Activated CD8-positive, alpha-beta memory T cell treated with anti-CD3 and anti-CD28 coated beads, Interleukin-2, amount 50 U/mL, for 48 hours (primary cell): ENCODE results near the gene PIBF1.

Experiments
- DNase-seq: peaks from one replicate; pipeline ENCODE4 v3.0.0-alpha.2; 2020

PIBF1 gene

DNA sequence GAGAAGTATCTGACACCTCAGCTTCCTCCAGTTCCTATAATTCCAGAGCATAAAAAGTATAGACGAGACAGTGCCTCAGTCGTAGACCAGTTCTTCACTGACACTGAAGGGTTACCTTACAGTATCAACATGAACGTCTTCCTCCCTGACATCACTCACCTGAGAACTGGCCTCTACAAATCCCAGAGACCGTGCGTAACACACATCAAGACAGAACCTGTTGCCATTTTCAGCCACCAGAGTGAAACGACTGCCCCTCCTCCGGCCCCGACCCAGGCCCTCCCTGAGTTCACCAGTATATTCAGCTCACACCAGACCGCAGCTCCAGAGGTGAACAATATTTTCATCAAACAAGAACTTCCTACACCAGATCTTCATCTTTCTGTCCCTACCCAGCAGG is 279.9 kb downstream of the PIBF1 start:
- no peak for DNase-seq

DNA sequence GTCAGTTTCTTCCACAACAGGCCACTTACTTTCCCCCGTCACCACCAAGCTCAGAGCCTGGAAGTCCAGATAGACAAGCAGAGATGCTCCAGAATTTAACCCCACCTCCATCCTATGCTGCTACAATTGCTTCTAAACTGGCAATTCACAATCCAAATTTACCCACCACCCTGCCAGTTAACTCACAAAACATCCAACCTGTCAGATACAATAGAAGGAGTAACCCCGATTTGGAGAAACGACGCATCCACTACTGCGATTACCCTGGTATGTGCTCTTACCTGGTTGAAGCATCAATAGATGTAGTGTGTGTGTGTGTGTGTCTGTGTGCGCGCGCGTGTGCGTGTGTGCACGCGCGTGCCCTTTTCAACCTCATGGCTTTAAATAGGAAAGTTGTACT is 280.5 kb downstream of the PIBF1 start:
- no peak for DNase-seq

DNA sequence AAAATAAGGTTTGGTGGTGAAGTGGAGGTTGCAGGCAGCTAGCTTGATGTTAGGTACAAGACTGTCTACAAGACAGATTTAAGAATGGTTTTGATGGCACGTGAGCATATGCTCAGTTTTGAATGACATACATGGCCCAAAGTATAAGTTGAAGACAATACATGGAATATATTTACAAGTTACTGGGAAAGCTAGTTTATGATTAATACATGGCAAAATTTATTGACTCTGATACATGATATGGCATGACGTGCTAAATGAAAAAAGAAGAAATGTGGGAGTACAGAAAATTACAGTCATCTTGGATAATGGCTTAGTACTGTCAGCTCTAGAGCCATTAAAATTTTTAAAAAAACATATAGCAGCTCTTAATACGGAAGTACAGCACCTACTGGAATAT is 281.2 kb downstream of the PIBF1 start:
- no peak for DNase-seq

DNA sequence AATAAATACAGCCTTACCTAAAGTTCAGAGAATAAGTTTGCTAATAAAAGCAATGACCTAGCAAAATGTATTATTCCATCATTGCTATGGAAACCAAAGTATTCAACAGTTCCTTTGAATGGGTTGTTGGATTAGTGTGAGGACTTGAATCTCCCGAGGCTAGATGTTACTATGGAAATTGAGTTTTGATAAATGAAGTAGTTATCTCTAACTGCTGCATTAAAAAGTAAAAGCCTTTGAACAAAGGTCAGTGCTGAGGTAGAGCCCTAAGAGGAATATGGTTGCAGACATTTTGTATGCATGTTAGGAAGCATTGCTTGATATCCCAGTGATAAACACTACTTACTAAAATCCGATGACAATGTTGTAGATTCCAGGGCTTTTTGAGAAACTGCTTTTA is 283.1 kb downstream of the PIBF1 start:
- DNase-seq, result no peak

DNA sequence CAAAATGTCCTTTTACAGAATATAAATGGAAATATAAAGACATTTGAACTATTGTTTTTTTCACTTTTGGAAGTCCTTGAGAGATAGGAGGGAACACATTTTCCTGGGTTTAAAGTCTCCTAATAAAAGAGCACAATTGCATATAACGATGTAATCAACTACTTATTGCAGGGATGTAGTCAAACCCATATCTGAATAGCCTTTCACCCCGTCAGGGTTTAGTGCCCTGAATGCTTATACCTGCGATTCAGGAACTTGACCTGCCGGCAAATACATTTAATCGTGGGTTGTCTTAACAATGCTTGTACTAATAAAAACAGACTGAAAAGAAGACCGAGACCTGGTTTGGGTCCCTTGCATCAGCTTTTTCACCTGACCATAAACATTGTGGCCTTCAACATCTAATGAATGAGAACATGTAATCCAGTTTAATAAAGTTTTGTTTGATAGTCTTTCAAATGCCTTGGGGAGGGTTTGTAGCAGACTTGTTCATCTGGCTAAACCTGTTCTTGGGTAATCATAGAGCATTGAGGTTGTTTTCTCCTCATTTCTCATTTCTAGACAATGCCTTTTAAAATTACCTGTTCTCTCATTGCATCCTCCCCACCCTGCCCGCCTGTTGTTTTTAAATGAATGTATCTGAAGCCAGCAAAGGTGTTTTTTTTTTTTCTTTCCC is 283.9 kb downstream of the PIBF1 start:
- no peak for DNase-seq
